ENCODE data around the gene APBA2. TPM values are rescaled to one million over a fixed set of nuclear protein-coding genes. Genes with fewer than 3 reads are reported as not detected.
A peak's percentile ranks its signal among the peaks of the same experiment; 100 is the strongest.
"Not testable (repeated sequence)": the region's sequence is repeated elsewhere in the genome, so short reads cannot be mapped to it uniquely, and the experiment has no call there.

APBA2 gene
- 10 to 100 TPM; 30.8 to 32.0 TPM for total RNA-seq

DNA sequence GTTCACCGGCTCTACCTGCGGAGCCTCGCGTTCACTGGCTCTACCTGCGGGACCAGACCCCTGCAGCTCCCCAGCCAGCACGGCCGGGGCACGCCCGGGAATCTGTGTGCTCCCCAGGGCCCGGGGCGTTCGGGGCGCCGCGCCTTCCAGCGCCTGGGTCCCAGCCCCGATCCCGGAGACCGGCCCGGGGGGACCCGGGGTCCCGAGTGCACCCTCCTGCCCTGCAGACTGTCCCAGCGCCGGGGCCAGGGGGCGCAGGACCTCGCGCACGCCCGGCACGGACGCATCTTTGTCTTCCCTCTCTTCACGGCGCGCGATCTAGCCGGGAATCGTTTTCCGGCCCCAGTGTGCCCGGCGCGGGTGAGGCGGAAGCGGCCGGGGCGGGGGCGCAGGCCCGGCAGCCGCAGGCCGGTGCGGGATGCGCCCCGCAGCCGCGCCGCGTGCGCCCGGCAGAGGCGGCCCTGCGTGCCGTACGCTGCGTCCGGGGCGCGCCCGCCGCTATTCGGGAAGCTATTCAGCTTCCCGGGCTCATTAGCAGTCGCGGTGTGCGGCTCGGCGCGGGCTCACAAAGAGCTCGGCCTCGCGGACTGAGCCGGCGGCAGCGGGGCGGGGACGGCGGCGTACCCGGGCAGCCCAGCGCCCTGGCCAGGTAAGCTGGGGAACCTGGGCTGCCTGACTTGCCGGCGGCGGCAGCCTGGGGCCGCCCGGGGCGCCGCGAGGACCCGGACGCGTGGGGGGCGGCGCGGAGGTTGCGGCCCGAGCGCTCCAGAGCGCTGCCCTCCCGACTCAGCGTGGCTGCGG is at the start of gene APBA2:
Gene APBA2, plus strand, starts transcription at position 345 of the 801 bp plus-strand sequence. CDS start 167,911 bp downstream, outside the sequence.
- Mint-ChIP-seq H3K4me3 (peak within 1 kb of the TSS; percentile 84), H3K9me3 (no peaks in the 10 kb centered on the region), H3K27ac (peak within 1 kb of the TSS; percentile 79), H3K27me3 (no peaks in the 10 kb centered on the region), H3K4me1 (ENCODE audit: low read depth) (peaks cover 39% of the 10 kb centered on the region), H3K36me3 (ENCODE audit: low read depth) (no peaks in the 10 kb centered on the region)
- POLR2A ChIA-PET = interaction anchor here (0.6 to 1.5 kb wide), 6 partner anchors 12 to 203 kb away, joined by 3 to 5 read pairs (median 3); no protein-coding TSS in a partner anchor
- intact Hi-C loops (cut with micrococcal nuclease) = loop anchor here (10.0 kb wide), 1 partner anchor 51 kb away; no protein-coding TSS in a partner anchor
- DNase-seq (peak; percentile 56), ATAC-seq (peak; percentile 50)
- CTCF ChIA-PET = interaction anchor here (1.4 to 3.3 kb wide), 6 partner anchors 13 to 203 kb away, joined by 3 to 16 read pairs (median 4); no protein-coding TSS in a partner anchor
- TF ChIP-seq, protein P1, sequence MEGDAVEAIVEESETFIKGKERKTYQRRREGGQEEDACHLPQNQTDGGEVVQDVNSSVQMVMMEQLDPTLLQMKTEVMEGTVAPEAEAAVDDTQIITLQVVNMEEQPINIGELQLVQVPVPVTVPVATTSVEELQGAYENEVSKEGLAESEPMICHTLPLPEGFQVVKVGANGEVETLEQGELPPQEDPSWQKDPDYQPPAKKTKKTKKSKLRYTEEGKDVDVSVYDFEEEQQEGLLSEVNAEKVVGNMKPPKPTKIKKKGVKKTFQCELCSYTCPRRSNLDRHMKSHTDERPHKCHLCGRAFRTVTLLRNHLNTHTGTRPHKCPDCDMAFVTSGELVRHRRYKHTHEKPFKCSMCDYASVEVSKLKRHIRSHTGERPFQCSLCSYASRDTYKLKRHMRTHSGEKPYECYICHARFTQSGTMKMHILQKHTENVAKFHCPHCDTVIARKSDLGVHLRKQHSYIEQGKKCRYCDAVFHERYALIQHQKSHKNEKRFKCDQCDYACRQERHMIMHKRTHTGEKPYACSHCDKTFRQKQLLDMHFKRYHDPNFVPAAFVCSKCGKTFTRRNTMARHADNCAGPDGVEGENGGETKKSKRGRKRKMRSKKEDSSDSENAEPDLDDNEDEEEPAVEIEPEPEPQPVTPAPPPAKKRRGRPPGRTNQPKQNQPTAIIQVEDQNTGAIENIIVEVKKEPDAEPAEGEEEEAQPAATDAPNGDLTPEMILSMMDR (IDR thresholded peaks at IDR 0.05) = no peak

DNA sequence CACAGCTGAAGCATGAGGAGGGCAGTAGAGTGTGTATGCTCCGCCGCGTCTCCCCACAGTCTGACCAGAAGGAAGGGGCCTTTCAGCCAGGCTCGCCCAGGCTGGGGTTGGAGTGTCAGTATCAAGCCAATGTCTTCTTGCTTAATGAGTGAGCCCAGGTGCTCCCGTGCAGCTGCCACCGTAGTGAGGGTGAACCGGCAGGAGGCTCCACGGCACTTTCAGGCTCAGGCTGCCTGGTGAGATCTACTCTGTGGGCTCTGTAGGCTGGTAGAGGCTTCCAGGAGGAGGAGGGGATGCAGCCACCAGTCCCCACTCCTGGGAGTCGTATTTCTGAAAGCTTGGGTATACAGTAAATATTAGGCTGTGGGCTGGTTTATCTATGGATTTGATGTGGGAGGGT is 45.5 kb upstream of the APBA2 start:
- H3K4me3 Mint-ChIP-seq; H3K36me3 Mint-ChIP-seq (ENCODE audit: low read depth); H3K27ac Mint-ChIP-seq; H3K27me3 Mint-ChIP-seq; H3K4me1 Mint-ChIP-seq (ENCODE audit: low read depth); POLR2A ChIA-PET; DNase-seq; CTCF ChIA-PET; ATAC-seq; intact Hi-C loops (cut with micrococcal nuclease); H3K9me3 Mint-ChIP-seq: not testable (repeated sequence)

DNA sequence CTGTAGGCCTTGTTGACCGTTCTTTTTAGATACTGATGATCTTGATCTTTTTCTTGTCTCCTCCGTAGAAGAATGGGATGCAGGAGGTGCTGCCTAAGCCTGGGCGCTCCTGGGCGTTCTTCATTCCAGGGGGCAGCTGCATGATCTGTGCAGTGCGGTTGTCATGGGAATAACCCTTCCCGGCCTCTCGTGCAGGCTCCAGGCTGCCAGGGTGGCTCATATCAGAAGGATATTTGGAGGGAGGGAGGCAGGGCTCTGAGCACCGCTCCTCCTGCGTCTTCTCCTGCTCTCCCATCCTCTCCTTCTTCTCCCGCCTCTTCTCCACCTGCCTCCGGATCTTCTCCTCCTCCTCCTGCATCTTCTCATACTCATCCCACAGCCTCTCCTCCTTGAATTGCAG is 43.6 kb upstream of the APBA2 start:
- H3K27ac Mint-ChIP-seq; DNase-seq; ATAC-seq; POLR2A ChIA-PET; H3K4me3 Mint-ChIP-seq; H3K4me1 Mint-ChIP-seq (ENCODE audit: low read depth); H3K36me3 Mint-ChIP-seq (ENCODE audit: low read depth); H3K9me3 Mint-ChIP-seq; CTCF ChIA-PET; intact Hi-C loops (cut with micrococcal nuclease); H3K27me3 Mint-ChIP-seq: not testable (repeated sequence)

DNA sequence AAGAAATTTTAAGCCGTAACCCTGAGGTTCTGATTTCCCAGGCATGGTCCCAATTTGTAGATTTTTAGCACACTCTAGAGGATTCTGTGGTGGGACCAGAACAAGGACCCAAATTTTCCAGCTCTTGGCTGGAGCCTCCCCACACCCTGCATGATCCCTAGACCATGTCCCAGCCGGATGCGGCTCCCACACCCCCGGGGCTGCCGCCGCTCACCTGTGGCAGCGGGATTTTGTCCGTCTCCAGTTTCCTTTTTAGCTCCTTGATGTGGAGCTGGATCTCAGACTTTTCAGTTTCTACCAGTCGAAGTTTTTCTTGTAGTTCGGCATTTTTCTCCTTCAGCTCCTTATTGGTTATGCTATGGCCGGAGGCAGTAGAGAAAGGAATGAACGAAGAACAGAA is 42.3 kb upstream of the APBA2 start:
- intact Hi-C loops (cut with micrococcal nuclease); ATAC-seq; CTCF ChIA-PET; H3K36me3 Mint-ChIP-seq (ENCODE audit: low read depth); H3K27me3 Mint-ChIP-seq; H3K9me3 Mint-ChIP-seq; DNase-seq; POLR2A ChIA-PET; H3K27ac Mint-ChIP-seq; H3K4me3 Mint-ChIP-seq: not testable (repeated sequence)
- peaks cover 13% of the 10 kb centered on the region for H3K4me1 Mint-ChIP-seq (ENCODE audit: low read depth)

DNA sequence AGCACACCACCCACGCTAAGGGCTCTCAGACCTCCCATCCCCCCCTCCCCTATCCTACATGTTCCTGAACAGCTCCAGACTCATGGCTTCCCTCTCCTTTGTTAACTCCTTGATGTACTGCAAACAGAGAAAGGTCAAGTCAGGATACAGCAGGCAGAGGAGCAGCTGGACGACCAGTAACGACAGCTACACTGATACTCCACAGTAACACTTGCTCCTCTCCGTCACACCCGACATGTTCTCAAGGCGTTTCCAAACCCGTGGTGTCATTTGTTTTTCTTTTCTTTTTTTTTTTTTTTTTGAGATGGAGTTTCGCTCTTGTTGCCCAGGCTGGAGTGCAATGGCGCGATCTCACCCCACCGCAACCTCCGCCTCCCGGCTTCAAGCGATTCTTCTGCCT is 41.6 kb upstream of the APBA2 start:
- H3K4me3 Mint-ChIP-seq; H3K36me3 Mint-ChIP-seq (ENCODE audit: low read depth); intact Hi-C loops (cut with micrococcal nuclease); H3K27me3 Mint-ChIP-seq; POLR2A ChIA-PET; H3K9me3 Mint-ChIP-seq; DNase-seq; CTCF ChIA-PET; H3K27ac Mint-ChIP-seq; ATAC-seq: not testable (repeated sequence)
- H3K4me1 Mint-ChIP-seq (ENCODE audit: low read depth) = peaks cover 13% of the 10 kb centered on the region

DNA sequence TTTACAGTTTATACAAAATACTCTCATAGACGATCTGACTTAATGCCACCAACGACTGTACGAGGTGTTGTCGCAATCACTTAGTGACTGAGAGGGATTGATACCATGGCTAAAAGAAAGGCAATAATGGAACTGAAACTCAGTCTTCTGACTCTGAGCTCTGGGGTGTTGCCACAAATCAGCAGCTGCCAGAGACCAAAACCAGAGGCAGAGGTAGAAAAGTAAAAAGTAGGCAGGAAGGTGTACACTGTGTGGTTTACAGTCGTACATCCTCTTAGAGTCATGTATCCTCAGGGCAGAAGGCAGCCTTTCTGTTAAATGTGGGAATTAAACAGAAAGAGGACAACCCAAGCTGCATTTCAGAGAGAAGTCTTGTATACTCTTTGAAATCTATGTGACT is 38.5 kb upstream of the APBA2 start:
- H3K27ac Mint-ChIP-seq; H3K4me3 Mint-ChIP-seq; POLR2A ChIA-PET; H3K27me3 Mint-ChIP-seq; CTCF ChIA-PET; intact Hi-C loops (cut with micrococcal nuclease); H3K36me3 Mint-ChIP-seq (ENCODE audit: low read depth); H3K9me3 Mint-ChIP-seq: not testable (repeated sequence)
- DNase-seq (peak; percentile 25), ATAC-seq (peak; percentile 96)
- peaks cover 13% of the 10 kb centered on the region for H3K4me1 Mint-ChIP-seq (ENCODE audit: low read depth)

DNA sequence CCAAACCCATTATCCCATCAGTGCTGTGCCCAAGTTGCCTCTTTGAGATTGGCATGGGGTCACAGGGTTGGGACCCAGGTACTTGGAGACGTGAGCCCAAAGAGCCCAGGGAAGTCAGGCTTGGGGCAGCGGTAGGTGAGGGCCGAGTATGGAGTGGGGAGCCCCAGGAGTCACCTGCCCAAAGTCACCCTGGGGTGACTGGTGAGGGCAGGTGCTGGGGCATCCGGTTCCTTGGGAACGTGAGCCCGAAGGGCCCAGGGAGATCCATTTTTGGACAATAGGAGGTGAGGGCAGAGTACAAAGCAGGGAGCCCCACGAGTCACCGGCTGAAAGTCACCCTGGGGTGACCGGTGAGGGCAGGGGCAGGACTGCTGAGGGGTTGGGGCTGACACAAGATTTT is 37.8 kb upstream of the APBA2 start:
- DNase-seq; H3K9me3 Mint-ChIP-seq; CTCF ChIA-PET; H3K36me3 Mint-ChIP-seq (ENCODE audit: low read depth); H3K27ac Mint-ChIP-seq; ATAC-seq; H3K4me3 Mint-ChIP-seq; intact Hi-C loops (cut with micrococcal nuclease); POLR2A ChIA-PET; H3K27me3 Mint-ChIP-seq: not testable (repeated sequence)
- H3K4me1 Mint-ChIP-seq (ENCODE audit: low read depth) = peaks cover 13% of the 10 kb centered on the region

DNA sequence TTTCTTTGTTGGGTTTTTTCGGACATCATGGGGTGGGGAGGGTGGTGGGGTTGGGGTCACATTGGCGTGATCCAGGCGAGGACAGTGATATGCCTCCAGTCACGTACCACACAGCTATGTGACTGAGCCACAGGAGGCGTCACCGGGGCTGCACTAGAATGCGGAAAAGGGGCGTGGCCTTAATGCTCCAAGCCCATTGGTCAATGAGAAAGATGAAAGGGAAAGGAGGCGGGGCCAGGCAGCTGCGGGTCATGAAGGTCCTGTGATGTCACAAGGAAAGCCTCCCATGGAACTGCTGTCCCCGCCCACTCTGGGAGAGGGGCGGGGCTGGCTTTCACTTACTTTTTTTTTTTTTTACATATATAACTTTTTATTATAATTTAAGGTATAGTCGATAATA is 37.3 kb upstream of the APBA2 start, which contains the start of gene GOLGA6L7:
Gene GOLGA6L7, minus strand, starts transcription at position 124 of the 400 bp plus-strand sequence. Its CDS starts 95 bp downstream, at position 29.
- DNase-seq = peak; percentile 49
- H3K36me3 Mint-ChIP-seq (ENCODE audit: low read depth); intact Hi-C loops (cut with micrococcal nuclease); H3K4me3 Mint-ChIP-seq; POLR2A ChIA-PET; H3K9me3 Mint-ChIP-seq; CTCF ChIA-PET; H3K27ac Mint-ChIP-seq; H3K27me3 Mint-ChIP-seq; ATAC-seq: not testable (repeated sequence)
- H3K4me1 Mint-ChIP-seq (ENCODE audit: low read depth) = peaks cover 13% of the 10 kb centered on the region

DNA sequence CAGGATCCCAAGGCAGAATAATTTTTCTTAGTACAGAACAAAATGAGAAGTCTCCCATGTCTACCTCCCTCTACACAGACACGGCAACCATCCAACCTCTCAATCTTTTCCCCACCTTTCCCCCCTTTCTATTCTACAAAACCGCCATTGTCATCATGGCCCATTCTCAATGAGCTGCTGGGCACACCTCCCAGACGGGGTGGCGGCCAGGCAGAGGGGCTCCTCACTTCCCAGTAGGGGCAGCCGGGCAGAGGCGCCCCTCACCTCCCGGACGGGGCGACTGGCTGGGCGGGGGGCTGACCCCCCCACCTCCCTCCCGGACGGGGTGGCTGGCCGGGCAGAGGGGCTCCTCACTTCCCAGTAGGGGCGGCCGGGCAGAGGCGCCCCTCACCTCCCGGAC is 36.5 kb upstream of the APBA2 start:
- H3K27ac Mint-ChIP-seq; ATAC-seq; CTCF ChIA-PET; intact Hi-C loops (cut with micrococcal nuclease); H3K36me3 Mint-ChIP-seq (ENCODE audit: low read depth); H3K27me3 Mint-ChIP-seq; H3K4me3 Mint-ChIP-seq; DNase-seq; H3K9me3 Mint-ChIP-seq; POLR2A ChIA-PET: not testable (repeated sequence)
- H3K4me1 Mint-ChIP-seq (ENCODE audit: low read depth) = peaks cover 16% of the 10 kb centered on the region

DNA sequence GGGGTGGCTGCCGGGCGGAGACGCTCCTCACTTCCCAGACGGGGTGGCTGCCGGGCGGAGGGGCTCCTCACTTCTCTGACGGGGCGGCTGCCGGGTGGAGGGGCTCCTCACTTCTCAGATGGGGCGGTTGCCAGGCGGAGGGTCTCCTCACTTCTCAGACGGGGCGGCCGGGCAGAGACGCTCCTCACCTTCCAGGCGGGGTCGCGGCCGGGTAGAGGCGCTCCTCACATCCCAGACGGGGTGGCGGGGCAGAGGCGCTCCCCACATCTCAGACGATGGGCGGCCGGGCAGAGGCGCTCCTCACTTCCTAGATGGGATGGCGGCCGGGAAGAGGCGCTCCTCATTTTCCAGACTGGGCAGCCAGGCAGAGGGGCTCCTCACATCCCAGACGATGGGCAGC is 36.0 kb upstream of the APBA2 start:
- H3K9me3 Mint-ChIP-seq; H3K27ac Mint-ChIP-seq; POLR2A ChIA-PET; H3K4me3 Mint-ChIP-seq; H3K36me3 Mint-ChIP-seq (ENCODE audit: low read depth); ATAC-seq; intact Hi-C loops (cut with micrococcal nuclease); H3K27me3 Mint-ChIP-seq; DNase-seq; CTCF ChIA-PET: not testable (repeated sequence)
- peaks cover 21% of the 10 kb centered on the region for H3K4me1 Mint-ChIP-seq (ENCODE audit: low read depth)

DNA sequence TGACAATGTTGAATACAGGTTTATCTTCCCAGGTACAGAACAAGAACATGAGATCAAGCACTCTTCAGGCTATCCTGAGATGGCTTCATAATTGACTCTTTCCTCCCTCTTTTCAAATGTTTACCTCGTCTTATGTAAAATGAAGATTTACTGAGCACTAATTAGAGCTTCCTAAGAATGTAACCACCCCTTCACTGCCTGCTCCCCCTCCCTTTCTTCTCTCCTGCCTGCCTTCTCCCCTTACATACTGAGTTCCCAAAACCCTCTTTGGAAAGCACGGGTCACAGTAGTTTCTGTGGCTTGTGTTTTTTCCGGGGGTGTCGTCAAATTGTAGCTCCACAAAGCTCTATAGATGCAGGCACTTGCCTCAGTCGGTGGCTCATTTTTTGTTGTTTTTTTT is 32.1 kb upstream of the APBA2 start:
- H3K27me3 Mint-ChIP-seq; H3K4me3 Mint-ChIP-seq; intact Hi-C loops (cut with micrococcal nuclease); H3K9me3 Mint-ChIP-seq; DNase-seq; H3K4me1 Mint-ChIP-seq (ENCODE audit: low read depth); H3K27ac Mint-ChIP-seq; POLR2A ChIA-PET; ATAC-seq; H3K36me3 Mint-ChIP-seq (ENCODE audit: low read depth): not testable (repeated sequence)
- CTCF ChIA-PET = interaction anchor here (0.9 kb wide), 1 partner anchor 11 kb away, joined by 3 read pairs; no protein-coding TSS in a partner anchor
